HG03432 (cell line): Measurements from ENCODE around the gene DHX32.

Experiments
- ATAC-seq: cut with Tn5 transposase; IDR thresholded peaks from one replicate; pipeline ENCODE4 v1.9.1; 2021; ENCODE audit warnings: mild to moderate bottlenecking, moderate library complexity; ENCODE audit not compliant: unreplicated experiment

DHX32 gene

DNA sequence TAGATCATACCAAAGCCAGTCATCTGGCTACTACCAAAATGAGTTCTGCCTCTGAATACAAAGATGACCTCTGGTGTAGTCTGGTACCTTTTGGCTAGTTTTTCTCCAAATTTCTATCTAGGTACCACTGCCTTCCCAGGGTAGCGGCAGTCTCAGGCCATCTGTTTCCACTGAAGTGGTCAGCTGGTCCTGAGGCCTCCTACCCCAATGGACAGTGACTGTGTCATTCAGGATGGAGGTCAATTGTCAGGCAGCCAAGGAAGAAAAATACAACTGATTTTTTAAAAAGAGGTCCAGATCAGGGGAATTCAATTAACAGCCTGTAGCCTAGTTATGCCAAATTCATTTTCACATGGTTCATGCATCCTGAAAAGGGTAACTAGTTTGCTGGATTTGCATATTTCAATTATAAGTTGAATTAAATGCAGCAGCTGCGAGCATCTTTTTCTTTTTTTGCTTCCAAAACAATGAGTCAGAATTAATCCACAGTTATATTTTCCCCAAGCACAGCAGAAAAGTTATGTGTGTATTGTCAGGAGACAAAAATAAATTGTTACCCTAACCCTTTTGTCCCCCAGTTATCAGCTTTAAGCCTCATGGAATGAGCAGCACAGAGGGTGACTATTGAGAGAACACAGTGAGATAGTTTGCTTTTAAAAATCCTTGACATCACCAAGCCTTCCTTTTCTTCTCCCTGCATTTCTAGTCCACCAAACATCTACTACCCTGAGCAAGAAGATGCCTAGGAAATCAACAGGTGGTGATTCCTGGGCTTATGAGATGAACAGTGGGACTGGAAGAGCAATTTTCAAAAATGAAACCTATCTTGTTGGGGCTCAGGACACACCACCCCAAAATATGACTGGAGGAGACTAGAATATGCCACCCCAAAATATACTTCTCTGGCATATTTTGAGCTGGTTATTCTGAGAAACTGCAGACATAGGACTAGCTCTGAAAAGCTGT lies 30.0 kb downstream of the DHX32 start:
- no peak for ATAC-seq

DNA sequence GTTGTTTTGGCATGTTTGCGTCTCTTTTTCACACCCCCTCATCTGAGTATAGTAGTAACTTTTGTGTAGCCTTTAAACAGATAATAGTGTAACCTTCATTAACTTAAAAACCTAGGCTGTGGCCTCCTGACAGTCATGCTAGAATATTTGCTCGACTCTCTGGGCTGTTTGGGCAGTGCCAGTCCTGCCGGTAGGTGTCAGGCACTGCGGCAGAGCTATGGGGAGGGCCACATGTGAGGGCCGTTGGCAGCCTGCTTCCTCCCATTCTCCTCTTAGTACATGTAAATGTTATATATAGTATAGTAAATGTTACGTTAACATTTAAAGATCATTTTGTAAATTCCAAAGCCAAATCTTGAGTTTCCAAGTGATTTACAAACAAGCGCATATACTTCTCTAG lies 31.6 kb downstream of the DHX32 start:
- ATAC-seq: no peak

DNA sequence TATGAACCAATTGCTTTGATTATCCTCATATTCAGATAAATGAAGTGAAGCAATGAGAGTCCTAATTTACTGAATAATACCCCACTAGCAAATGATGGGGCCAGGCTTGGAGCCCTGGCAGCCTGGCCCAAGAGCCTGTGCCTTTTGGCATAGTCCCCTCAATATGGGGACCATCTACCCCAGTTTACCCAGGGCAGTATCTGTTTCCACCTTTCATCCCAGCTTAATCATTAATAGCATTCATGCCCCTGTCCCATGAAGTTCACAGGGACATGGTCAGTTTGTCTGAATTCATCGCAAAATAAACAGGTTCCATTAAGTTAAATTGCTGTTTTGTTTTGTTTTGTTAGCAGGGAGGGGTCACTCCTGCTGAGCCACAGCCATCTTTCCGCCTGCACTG lies 32.2 kb downstream of the DHX32 start:
- ATAC-seq: no peak

GRCh38 chr10:125848371-125848770 lies 32.7 kb downstream of the DHX32 start:
- no peak for ATAC-seq

- peak; percentile 81 for ATAC-seq
Measured at GRCh38 chr10:125846894-125847293, 34.2 kb downstream of the DHX32 start.

DNA sequence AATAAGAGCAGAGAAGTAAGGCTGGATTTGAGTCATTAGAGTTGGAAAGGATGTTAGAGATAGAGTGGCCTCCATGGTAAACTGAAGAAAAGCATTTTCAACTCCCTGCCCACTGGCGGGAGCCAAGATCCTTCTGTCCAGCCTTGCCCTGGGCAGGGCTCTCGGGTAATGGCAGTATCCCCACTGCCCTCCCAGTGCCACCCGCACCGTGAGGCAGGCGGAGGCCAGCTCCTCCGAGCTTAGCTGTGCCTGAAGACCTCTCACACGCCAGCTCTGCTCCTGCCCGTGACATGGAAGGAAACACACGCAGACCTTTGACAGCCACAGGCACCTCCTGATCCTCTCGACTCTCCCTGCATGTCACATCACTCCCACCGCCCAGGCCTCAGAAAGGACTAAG lies 35.5 kb downstream of the DHX32 start:
- no peak for ATAC-seq

DNA sequence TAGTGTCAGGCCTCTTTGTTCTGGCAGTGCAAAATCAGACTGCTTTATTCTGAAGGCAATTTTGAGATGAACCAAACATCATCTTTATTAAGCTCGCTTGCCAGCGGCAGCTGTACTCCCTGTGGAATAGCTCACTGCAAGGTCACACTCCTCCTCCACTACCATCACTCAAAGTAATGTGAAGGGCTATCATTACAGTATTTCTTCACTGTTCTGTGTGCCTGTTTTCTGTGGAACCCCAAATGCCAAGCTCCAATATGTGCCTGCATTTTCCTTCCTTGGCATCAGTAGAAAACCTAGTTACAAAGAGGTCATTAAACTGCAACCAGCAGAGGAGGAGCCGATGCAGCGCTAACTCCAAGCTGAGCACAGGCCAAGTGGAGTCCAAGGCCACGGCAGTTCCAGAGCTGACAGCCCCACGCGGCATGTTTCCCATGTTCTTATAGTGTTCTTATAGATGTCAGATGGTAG lies 36.3 kb downstream of the DHX32 start:
- no peak for ATAC-seq

GRCh38 chr10:125843603-125844329 lies 37.3 kb downstream of the DHX32 start:
- ATAC-seq: no peak

DNA sequence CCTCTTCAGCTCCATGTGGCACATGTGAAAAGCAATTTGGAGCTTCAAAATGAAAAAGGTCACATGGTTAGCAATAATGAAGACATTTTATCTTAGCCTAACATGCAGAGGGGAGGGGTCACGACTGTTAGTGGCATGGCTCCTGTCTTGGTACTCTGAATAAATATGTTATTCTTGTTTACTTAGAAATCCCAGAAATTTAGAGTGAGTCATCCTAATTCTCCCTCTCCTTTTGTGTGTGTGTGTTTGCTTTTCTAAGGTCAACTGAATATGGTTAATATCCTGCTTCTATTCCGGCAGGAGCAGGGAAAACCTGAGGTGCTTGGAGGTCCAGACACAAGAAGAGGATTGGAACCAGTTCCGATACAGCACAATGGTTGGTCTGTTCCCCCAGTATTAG lies 40.1 kb downstream of the DHX32 start:
- ATAC-seq: no peak

GRCh38 chr10:125840406-125840805 lies 40.7 kb downstream of the DHX32 start:
- ATAC-seq: no peak

DNA sequence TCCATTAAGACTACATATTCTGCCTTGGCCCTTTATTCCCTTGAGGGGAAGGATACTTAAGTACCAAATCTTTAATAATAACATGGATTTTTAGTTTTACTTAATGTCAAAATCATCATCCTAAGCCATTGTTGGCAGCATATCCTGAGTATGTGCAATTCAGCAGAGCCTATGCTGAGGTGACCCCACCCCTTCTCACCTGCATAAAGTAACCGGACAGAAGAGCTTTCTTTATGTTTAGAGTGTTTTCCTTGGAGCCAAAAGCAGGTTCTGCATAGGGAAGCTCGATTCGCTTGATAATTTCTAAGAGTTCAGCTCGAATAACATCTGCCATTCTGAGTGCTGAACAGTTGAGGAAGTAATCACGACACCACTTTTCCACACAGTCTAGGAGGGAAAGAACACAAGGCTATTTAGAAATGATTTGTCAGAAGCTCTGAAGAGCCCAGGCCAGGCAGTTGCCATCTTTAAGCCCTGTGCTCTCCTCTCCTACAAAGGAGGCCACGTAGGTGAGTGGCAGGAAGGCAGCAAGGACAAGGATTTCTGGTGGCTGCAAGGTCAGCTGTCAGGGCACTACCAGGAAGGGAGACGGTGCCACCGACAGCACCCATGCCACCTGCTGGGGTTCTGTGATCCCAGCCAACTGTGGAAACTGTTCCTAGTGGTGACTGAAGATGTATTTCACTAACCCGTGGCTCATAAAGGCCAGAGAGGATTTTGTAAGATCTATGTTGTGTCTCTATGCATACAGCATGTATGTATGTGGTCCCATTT lies 42.1 kb downstream of the DHX32 start:
- ATAC-seq: no peak

GRCh38 chr10:125836746-125837145 lies 44.3 kb downstream of the DHX32 start:
- no peak for ATAC-seq

GRCh38 chr10:125828311-125828710 lies 52.8 kb downstream of the DHX32 start:
- no peak for ATAC-seq

GRCh38 chr10:125827133-125827532 lies 54.0 kb downstream of the DHX32 start:
- ATAC-seq: no peak

GRCh38 chr10:125824736-125825135 lies 56.4 kb downstream of the DHX32 start:
- ATAC-seq: no peak

- ATAC-seq: peak; percentile 3
Measured at GRCh38 chr10:125823663-125824251, 57.3 kb downstream of the DHX32 start.

DNA sequence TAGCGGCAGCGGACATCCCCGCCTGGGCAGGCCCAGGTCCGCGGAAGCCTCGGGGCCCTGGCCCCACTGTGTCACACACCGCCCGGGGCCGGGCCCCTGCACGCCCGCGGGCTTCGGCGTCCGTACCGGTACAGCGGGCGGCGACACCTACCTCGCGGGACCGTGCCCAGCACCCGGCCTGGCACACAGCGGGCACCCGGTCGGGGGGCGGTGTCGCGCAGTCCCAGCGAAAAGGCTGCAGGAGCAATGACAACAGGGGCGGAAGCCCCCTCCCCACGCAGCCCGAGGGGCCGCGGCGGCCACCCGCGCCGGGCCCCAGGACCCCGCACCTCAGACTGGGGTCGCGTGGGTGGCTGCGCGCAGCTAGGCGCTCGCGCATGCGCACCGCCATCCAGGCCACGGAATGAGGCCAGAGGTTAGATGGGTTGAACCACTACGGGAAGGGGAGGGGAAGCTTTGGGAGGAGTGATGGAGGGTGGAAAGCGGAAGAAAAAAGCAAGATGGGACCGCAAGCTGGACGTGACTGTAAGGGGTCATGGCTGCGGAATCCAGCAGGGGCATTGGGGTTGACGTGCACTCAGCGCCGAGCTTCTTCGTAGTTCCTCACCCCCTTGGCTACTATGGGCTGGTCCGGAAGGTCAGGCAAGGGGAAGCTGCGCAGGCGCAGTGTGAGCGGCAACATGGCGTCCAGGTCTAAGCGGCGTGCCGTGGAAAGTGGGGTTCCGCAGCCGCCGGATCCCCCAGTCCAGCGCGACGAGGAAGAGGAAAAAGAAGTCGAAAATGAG lies 58.0 kb downstream of the DHX32 start, which contains the start of the genes BCCIP and UROS:
BCCIP (plus strand) TSS at position 669 of the 785 bp plus-strand sequence; CDS start at position 681, 12 bp downstream.
UROS (minus strand) TSS at position 381 of the 785 bp plus-strand sequence. CDS start 6,759 bp downstream, outside the sequence.
- peak; percentile 80 for ATAC-seq

DNA sequence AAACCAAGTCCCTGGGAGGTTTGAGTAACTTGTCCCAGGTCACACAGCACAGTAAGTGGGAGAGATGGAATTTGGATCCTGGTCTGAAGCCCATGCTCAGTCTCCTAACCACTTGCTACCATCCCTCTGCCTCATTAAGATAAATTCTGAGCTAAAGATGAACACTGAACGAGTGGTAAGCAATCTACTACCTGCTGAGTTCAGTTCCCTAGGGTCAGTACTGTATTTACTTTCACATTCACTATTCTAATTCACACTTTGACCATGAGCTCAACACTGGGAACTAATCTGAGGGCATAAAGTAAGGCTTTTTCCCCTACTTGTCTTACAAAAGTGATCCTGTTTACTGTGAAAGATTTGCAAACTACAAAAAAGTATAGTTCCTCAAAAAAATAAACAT lies 60.4 kb downstream of the DHX32 start:
- ATAC-seq: peak; percentile 52

- no peak for ATAC-seq
Measured at GRCh38 chr10:125817337-125817946, 63.6 kb downstream of the DHX32 start.
